ENCODE results near the gene ARHGEF38.

DNA sequence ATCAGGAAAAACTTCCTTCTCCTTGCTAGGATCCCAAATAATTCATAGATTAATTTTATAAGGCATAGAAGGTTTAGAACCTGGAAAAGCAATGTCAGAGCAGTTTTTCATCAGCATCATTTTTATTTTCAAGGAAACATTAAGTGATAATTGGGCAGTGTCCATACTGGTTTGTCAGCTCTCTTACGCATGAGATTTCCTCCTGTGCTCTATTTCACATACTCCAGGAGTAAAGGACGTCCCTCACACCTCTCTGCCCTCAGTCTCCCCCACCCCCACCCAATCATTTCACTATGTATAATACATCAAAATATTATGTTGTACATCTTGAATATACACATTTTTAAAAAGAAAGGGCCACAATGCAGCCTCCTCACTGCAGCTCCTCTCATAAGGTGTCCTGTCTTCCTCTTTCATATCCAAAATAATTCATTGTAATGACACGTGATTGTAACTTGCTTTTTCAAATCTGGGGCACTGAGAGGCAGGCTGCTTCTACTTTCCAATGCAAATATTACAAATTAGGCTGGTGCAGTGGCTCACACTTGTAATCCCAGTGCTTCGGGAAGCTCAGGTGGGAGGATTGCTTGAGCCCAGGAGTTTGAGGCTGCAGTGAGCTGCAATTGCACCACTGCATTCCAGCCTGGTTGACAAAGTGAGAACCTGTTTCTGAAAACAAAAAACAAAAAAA, 34.4 kb downstream of the ARHGEF38 start:
- TF ChIP-seq, protein P1, sequence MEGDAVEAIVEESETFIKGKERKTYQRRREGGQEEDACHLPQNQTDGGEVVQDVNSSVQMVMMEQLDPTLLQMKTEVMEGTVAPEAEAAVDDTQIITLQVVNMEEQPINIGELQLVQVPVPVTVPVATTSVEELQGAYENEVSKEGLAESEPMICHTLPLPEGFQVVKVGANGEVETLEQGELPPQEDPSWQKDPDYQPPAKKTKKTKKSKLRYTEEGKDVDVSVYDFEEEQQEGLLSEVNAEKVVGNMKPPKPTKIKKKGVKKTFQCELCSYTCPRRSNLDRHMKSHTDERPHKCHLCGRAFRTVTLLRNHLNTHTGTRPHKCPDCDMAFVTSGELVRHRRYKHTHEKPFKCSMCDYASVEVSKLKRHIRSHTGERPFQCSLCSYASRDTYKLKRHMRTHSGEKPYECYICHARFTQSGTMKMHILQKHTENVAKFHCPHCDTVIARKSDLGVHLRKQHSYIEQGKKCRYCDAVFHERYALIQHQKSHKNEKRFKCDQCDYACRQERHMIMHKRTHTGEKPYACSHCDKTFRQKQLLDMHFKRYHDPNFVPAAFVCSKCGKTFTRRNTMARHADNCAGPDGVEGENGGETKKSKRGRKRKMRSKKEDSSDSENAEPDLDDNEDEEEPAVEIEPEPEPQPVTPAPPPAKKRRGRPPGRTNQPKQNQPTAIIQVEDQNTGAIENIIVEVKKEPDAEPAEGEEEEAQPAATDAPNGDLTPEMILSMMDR (IDR thresholded peaks at IDR 0.05; ENCODE audit: low read depth, low read length, poor library complexity, severe bottlenecking) = no peak
- TF ChIP-seq EZH2phosphoT487 (IDR thresholded peaks at IDR 0.05; ENCODE audit: borderline replicate concordance, low read length) = no peak

All from DOHH2 (cell line).